Measurements from ENCODE around the gene NOP53.
"Not testable (repeated sequence)": the region's sequence is repeated elsewhere in the genome, so short reads cannot be mapped to it uniquely, and the experiment has no call there.

NOP53 gene

GRCh38 chr19:47755762-47756626 lies 10.6 kb downstream of the NOP53 start:
- DNase-seq: no peak

DNA sequence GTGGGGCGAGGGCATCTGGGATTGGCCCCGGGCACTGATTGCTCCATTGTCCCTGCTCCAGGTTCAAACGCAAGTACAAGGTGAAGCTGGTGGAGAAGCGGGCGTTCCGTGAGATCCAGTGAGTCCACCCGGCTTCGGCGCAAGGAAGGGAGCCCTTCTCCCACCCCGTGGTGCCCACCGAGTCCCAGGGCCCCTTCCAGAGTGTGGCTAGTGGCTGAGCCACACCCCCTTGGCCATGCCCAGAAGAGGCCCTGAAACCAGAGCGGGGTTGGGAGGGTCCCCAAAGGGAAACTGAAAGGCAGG lies 11.2 kb downstream of the NOP53 start:
- no peak for DNase-seq

GRCh38 chr19:47756953-47757608 lies 11.7 kb downstream of the NOP53 start:
- DNase-seq: no peak

- no peak for DNase-seq
Measured at GRCh38 chr19:47757617-47758442, 12.5 kb downstream of the NOP53 start.

GRCh38 chr19:47758443-47758804 lies 13.1 kb downstream of the NOP53 start:
- no peak for DNase-seq

GRCh38 chr19:47760632-47760999 lies 15.3 kb downstream of the NOP53 start:
- DNase-seq: no peak

GRCh38 chr19:47761566-47761965 lies 16.2 kb downstream of the NOP53 start:
- no peak for DNase-seq

GRCh38 chr19:47762151-47762550 lies 16.8 kb downstream of the NOP53 start:
- no peak for DNase-seq

DNA sequence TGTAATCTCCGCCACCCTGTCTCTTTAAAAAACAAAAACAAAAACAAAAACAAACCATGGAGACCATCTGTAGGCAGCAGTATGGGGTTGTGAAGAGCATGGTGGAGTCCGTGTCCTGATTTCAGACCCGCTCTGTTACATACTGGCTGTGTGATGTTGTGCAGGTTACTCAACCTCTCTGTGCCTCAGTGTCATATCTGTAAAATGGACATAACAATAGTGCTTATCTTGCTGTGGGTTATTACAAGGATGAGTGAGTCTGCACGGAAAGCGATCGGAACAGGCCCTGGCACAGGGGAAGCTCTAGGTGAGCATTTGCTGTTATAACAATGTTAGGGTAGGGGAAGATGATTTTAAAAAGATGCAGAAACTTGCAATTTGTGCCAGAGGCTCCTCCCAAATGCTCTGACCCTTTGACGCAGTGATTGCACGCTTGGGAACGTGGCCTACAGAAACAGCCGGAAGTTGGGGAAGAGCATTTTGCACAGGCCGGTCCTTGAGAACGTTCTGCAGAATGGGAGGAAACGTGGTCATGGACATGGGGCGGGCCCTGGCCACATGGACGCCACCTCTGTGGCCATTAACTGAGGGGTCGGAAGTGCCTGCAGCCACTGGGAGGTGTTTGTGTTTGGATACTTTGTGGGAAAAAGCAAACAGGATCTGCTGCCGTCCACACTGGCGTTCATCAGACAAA lies 17.4 kb downstream of the NOP53 start:
- DNase-seq: no peak

- DNase-seq: not testable (repeated sequence)
Measured at GRCh38 chr19:47764705-47765104, 19.4 kb downstream of the NOP53 start.

DNA sequence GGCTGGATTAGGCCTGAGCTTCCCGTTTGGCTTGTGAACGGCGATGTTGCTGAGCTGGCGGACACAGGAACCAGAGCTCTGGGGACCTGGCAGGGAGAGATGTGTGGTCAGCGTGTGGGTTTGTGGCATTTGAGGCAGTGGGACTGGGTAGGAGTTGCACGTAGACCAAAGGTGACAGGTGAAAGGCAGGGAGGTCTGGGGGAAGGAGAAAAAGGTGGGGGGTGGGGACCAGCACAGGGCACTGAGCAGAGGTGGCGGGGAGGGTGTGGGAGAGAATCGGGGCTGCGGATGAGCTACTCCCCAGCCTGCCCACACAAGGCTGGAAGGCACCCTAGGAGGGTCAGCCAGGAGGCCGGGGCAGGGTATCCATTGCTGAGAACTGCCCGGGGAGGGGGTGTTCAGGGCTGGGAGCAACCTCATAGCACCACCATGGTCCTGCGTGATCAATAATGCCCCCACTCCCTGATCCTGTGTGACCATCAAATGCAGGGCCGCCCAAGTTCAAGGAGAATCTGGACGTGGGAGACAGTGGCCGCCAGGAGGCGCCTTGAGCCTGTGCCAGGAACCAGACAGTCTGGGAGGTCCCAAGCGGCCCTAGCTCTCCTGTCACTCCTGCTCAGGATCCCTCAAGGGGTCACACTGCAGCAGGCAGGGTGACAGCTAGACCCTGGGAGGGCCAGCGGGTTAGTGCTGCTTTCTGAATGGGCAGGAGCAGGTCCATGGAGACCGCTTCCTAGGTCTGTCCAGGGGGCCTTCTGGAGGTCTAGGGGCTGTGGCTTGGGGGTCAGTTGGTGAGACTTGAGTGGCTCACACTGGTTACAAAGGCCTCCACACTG lies 20.4 kb downstream of the NOP53 start:
- DNase-seq: peak; percentile 39

- DNase-seq: no peak
Measured at GRCh38 chr19:47766359-47766620, 20.9 kb downstream of the NOP53 start.

- no peak for DNase-seq
Measured at GRCh38 chr19:47766670-47767069, 21.3 kb downstream of the NOP53 start.

GRCh38 chr19:47767349-47767748 lies 22.0 kb downstream of the NOP53 start:
- DNase-seq: no peak

DNA sequence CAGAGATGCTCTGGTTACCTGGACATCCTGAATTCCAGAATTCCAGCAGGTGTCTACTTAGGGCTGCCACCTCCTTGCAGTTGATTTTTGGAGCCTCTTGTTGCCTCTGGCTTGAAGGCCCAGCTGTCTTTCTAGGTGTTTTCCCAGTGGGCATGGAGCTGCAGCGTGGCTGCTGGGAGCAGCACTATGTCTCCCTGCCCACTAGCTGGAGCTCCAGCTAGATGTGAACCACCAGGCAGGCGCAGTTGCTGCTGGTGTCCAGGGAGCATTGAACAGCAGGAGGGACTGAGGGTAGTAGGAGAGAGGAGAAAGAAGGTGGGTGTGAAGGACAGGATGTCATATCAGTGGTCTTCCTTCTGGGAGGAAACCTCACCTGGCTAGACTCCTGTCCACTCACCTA lies 23.3 kb downstream of the NOP53 start:
- no peak for DNase-seq

GRCh38 chr19:47769534-47769933 lies 24.2 kb downstream of the NOP53 start:
- no peak for DNase-seq

DNA sequence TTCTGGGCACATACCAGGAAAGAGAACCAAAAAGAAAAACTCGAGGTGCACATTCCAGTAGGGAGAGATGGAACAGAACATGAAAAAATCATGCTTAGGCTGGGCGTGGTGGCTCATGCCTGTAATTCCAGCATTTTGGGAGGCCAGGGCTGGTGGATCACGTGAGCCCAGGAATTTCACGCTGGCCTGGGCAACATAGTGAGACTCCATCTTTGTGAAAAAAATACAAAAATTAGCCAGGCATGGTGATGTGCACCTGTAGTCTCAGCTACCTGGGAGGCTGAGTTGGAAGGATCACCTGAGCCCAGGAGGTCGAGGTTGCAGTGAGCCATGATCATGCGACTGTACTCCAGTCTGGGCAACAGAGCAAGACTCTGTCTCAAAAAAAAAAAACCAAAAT lies 25.9 kb downstream of the NOP53 start:
- not testable (repeated sequence) for DNase-seq

GRCh38 chr19:47776568-47776967 lies 31.2 kb downstream of the NOP53 start:
- DNase-seq: no peak

- DNase-seq: not testable (repeated sequence)
Measured at GRCh38 chr19:47777245-47778048, 32.1 kb downstream of the NOP53 start.

DNA sequence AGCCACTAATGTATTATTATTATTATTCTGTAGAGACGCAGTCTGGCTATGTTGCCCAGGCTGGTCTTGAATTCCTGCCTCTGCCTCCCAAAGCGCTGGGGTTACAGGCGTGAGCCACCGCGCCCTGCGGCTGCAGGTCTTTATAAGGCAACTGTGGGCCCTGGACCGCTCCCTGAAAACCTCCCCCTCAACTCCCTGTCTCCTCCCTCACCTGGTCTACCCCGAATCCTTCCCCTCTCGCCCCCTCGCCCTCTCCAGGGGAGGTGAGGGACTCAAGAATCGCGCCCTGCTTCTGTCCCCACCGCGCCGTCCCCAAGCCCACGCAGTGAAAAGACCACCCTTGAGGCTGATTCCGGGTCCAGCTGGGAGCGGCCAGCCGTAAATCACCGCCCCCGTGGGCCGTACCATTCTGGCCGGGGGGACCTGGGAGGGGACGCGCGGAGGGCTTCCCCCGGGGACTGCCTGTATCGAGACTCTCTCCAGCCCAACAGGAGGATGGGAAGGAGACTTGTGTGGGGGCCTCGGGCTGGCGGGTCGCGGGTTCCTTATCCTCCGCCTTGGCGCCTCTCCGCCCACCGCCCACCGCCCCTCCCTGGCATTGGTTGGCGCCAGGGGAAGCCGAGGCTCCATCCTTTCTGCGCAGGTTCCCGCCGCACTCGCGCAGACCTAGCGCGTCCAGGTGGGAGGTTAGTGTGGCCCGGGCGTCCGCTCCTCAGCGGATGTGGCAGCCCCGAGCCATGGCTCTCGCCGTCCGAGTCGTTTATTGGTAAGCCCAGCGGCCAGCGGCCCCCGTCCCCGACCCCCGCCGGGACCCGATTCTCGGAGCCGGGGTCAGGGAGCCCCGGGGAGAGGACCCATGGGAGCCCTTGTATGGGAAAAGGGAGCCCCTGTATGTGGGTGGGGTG lies 33.0 kb downstream of the NOP53 start, which contains the start of gene SELENOW:
TSS of gene SELENOW (plus strand) at position 655 of the 905 bp plus-strand sequence. CDS start at position 738, 83 bp downstream.
- peak; percentile 83 for DNase-seq
